HepG2 (cell line): ENCODE measurements around the gene ZNF732. TPM values are rescaled to one million over a fixed set of nuclear protein-coding genes. Genes with fewer than 3 reads are reported as not detected.

Source experiments
- microRNA counts: library from miRNA; unstranded; fragments of <30 nt; microRNA quantifications from one replicate; lab custom pipeline; 2015
- microRNA-seq: library from miRNA; unstranded; fragments of <30 nt; microRNA quantifications from one replicate; pipeline ENCODE4, GENCODE V29; 2020
- polyA plus RNA-seq, 8 experiments: library from polyadenylated mRNA; depleted of rRNA in 3 of 8; stranded (reverse) in 7 of 8; unstranded in 1 of 8; fragments of >200 nt; fragmentation: Illumina TruSeq in 4 of 8; extraction: Trizol in 4 of 8; gene quantifications; 2 replicates each; pipeline versions ENCODE4 v1.2.1 to v1.2.3, GENCODE V29; 2011 to 2016; ENCODE audit warnings: low read depth in 4 of 8, missing spikeins in 1 of 8, mixed read lengths in 1 of 8; ENCODE audit not compliant: insufficient read depth in 1 of 8
- small RNA-seq, 3 experiments: library from RNA; depleted of rRNA; stranded (forward); fragments of <200 nt; gene quantifications; one replicate each; pipeline ENCODE3, GENCODE V24; 2012; ENCODE audit warnings: low read depth in 2 of 3, low replicate concordance in 1 of 3; ENCODE audit not compliant: insufficient read length in 3 of 3, insufficient read depth in 2 of 3
- total RNA-seq, 5 experiments: library from RNA; depleted of rRNA; stranded (reverse); fragments of >200 nt; fragmentation: Illumina TruSeq; extraction: Trizol; gene quantifications; 2 replicates each; pipeline ENCODE4 v1.2.3, GENCODE V29; 2016; ENCODE audit warnings: low read depth in 1 of 5

ZNF732 gene
- total and polyA plus RNA-seq, 2 of the 13 experiments (the other 11 are each of a cell fraction or from before 2014, with no cell fraction given) = not detected

MicroRNAs within 50 kb of the gene (microRNA counts, 767-probe panel; counts per million panel counts)
- microRNA hsa-miR-571 (lab: Ali Mortazavi, UCI) = not detected

Small RNA genes lying within 50 kb of the gene (microRNA-seq; reads per million reads assigned to microRNA genes)
- not detected for gene MIR571

Small RNA genes lying within 50 kb of the gene (small RNA-seq; reads per million reads assigned to genes)
- gene AC079140.2 (0 reads per million in 3 experiments), gene MIR571 (0 reads per million in 3 experiments)

Other genes with a start within 250 kb of the ZNF732 start
- gene ZNF718, start 181.0 kb downstream of the ZNF732 start, total RNA-seq (2016; rRNA removed; fragmentation: Illumina TruSeq; extraction: Trizol) = not detected in 2 replicates
- not detected in 2 replicates for gene ZNF718, start 181.0 kb downstream of the ZNF732 start, polyA plus RNA-seq (2011; rRNA removed)
- gene ZNF141, start 32.3 kb upstream of the ZNF732 start, total RNA-seq (2016; rRNA removed; fragmentation: Illumina TruSeq; extraction: Trizol) = not detected in 2 replicates
- not detected in 2 replicates for gene ZNF141, start 32.3 kb upstream of the ZNF732 start, polyA plus RNA-seq (2011; rRNA removed)
- 22.1 and 30.8 TPM in 2 replicates for gene ZNF721, start 193.7 kb upstream of the ZNF732 start, total RNA-seq (2016; rRNA removed; fragmentation: Illumina TruSeq; extraction: Trizol)
- gene ZNF721, start 193.7 kb upstream of the ZNF732 start, polyA plus RNA-seq (2011; rRNA removed) = 7.3 and 8.5 TPM in 2 replicates
- gene PIGG, start 193.7 kb upstream of the ZNF732 start, total RNA-seq (2016; rRNA removed; fragmentation: Illumina TruSeq; extraction: Trizol) = 15.2 and 34.4 TPM in 2 replicates
- 48.9 and 49.7 TPM in 2 replicates for gene PIGG, start 193.7 kb upstream of the ZNF732 start, polyA plus RNA-seq (2011; rRNA removed)